Esophagus muscularis mucosa (tissue), 4 donors: Measurements from ENCODE around the gene CAMSAP2.

Source experiments
- CTCF ChIP-seq, 3 experiments: fragments of 200-600 bp in 2 of 3; fragments of 450-650 bp in 1 of 3; sonication (generic) in 2 of 3; IDR thresholded peaks; one replicate each; pipeline ENCODE4 v1.5.1; 2017 to 2019; ENCODE audit warnings: antibody characterized with exemption in 3 of 3, mild to moderate bottlenecking in 2 of 3, moderate library complexity in 1 of 3
- EP300 ChIP-seq: sonication (generic); formaldehyde crosslinking; IDR thresholded peaks from one replicate; pipeline ENCODE4 v1.6.1; 2017; ENCODE audit warnings: antibody characterized with exemption
- POLR2A ChIP-seq: fragments of 450-650 bp; IDR thresholded peaks from one replicate; pipeline ENCODE4 v1.6.1; 2017; ENCODE audit warnings: antibody characterized with exemption, moderate library complexity, mild to moderate bottlenecking, low read depth
- POLR2AphosphoS5 ChIP-seq, 2 donors: sonication (generic); formaldehyde crosslinking; IDR thresholded peaks; one replicate each; pipeline ENCODE4 v1.6.1; 2017; ENCODE audit warnings: antibody characterized with exemption in 2 of 2

DNA sequence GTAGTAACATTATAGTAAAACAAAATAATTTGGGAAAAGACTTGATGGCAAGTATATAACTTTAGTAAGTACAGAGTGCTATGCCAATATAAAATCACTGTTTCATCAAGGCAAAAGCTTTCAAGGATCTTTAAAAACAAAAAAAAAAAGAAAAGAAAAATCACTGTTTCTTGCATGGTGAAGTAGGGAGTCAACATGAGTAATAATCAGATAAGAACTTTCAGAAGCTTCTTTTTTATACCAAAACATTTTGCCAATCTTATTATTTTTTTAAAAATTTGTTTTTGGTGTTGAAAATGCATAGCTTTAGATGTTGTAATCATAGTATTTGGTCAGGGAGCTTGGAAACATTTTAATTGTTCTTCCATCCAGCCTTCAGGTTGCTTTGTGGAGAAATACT, 37.2 kb downstream of the CAMSAP2 start:
- TF ChIP-seq CTCF (IDR thresholded peaks at IDR 0.05) = no peak
- no peak for TF ChIP-seq POLR2A
- TF ChIP-seq POLR2AphosphoS5 (IDR thresholded peaks at IDR 0.05) = no peak
- no peak for TF ChIP-seq EP300
